Panc1 (cell line): ENCODE data around the gene COL23A1. TPM values are rescaled to one million over a fixed set of nuclear protein-coding genes. Genes with fewer than 3 reads are reported as not detected.

Experiments used
- ATAC-seq: fragments of 200-7000 bp; cut with Tn5 transposase; 2 replicates; pipeline ENCODE4 v1.9.1; 2020; ENCODE audit warnings: mild to moderate bottlenecking, moderate library complexity
- BruUV-seq: library from RNA; stranded (reverse); fragments of 400-500 nt; replicated peaks from 2 replicates; lab custom pipeline; 2021; lab: Mats Ljungman, UMichigan
- CTCF ChIA-PET: fragments of 300-600 bp; sonication (Branson Sonifier 250); formaldehyde crosslinking; loops from one replicate; lab custom pipeline; 2022; ENCODE audit warnings: antibody characterized with exemption; lab: Charles Lee
- POLR2A ChIA-PET: fragments of 300-600 bp; sonication (Branson Sonifier 250); formaldehyde crosslinking; loops from one replicate; lab custom pipeline; 2022; ENCODE audit warnings: antibody characterized with exemption; lab: Charles Lee
- DNase-seq: peaks from one replicate; pipeline ENCODE4 v3.0.0-alpha.2; 2010; ENCODE audit warnings: low read depth, low spot score
- H3K27ac ChIP-seq: 2 replicates; pipeline ENCODE4 v1.5.1; 2011; ENCODE audit warnings: mild to moderate bottlenecking, low read length, inconsistent platforms
- H3K27me3 ChIP-seq: fragments of 200-500 bp; sonication (Bioruptor generic); 2 replicates; pipeline ENCODE4 v1.6.0; 2014; ENCODE audit warnings: low read length, inconsistent platforms; ENCODE audit not compliant: control insufficient read depth, insufficient read depth
- H3K36me3 ChIP-seq: fragments of 200-500 bp; sonication (Bioruptor generic); 2 replicates; pipeline ENCODE4 v1.5.1; 2014; ENCODE audit warnings: inconsistent platforms, mild to moderate bottlenecking, low read length, moderate library complexity; ENCODE audit not compliant: control insufficient read depth, insufficient read depth
- H3K4me1 ChIP-seq: 2 replicates; pipeline ENCODE4 v1.5.1; 2011; ENCODE audit warnings: inconsistent platforms, mild to moderate bottlenecking, low read length, moderate library complexity; ENCODE audit not compliant: control insufficient read depth, insufficient read depth
- H3K4me3 ChIP-seq, 2 experiments: 2 replicates each; pipeline ENCODE4 v1.5.1; 2011 to 2012; ENCODE audit warnings: low read depth in 2 of 2, low read length in 2 of 2, mild to moderate bottlenecking in 2 of 2, inconsistent platforms in 1 of 2, moderate library complexity in 1 of 2
- H3K9me3 ChIP-seq: fragments of 200-500 bp; sonication (Bioruptor generic); 2 replicates; pipeline ENCODE4 v1.5.1; 2014; ENCODE audit warnings: low read depth, mild to moderate bottlenecking, inconsistent platforms, low read length, moderate library complexity; ENCODE audit not compliant: control insufficient read depth, insufficient read depth
- POLR2AphosphoS5 ChIP-seq: IDR thresholded peaks from 2 replicates; pipeline ENCODE4 v1.6.1; 2012; ENCODE audit warnings: mild to moderate bottlenecking, low read depth, low read length, moderate library complexity
- SIN3A ChIP-seq: IDR thresholded peaks from 2 replicates; pipeline ENCODE4 v1.6.1; 2012; ENCODE audit warnings: low read depth, mild to moderate bottlenecking, low read length, moderate library complexity, borderline replicate concordance; ENCODE audit not compliant: insufficient read depth
- TCF7L2 ChIP-seq: IDR thresholded peaks from 2 replicates; pipeline ENCODE4 v1.6.1; 2011; ENCODE audit warnings: mild to moderate bottlenecking, low read depth, low read length, inconsistent platforms
- in situ Hi-C: cut with HindIII; loops from 2 replicates; pipeline ENCODE4 v1.10.0; 2016; ENCODE audit warnings: low sequenced_read_pairs, low pct_unique_long_range_greater_than_20kb
- intact Hi-C: fragments of 100-400 bp; cut with micrococcal nuclease; formaldehyde crosslinking; loops from one replicate; pipeline ENCODE4 v1.10.0; 2022; ENCODE audit not compliant: unreplicated experiment
- total RNA-seq: library from RNA; stranded (reverse); gene quantifications from one replicate; pipeline ENCODE4 v1.2.1, GENCODE V29; 2021; ENCODE audit not compliant: unreplicated experiment
- TF ChIP-seq, protein P1 (sequence below): fragments of 450-650 bp; IDR thresholded peaks from 2 replicates; pipeline ENCODE4 v1.5.1; 2017; ENCODE audit warnings: mild to moderate bottlenecking
- TF ChIP-seq, protein P2 (sequence below), 2 experiments: IDR thresholded peaks; 2 replicates each; pipeline ENCODE4 v1.6.1; 2011 to 2012; ENCODE audit warnings: low read depth in 2 of 2, control low read depth in 1 of 2, low read length in 1 of 2, mild to moderate bottlenecking in 1 of 2, moderate library complexity in 1 of 2; ENCODE audit not compliant: insufficient read depth in 1 of 2

Gene COL23A1
- total RNA-seq, 1 experiment from 2014 or later: 0.05 TPM

DNA sequence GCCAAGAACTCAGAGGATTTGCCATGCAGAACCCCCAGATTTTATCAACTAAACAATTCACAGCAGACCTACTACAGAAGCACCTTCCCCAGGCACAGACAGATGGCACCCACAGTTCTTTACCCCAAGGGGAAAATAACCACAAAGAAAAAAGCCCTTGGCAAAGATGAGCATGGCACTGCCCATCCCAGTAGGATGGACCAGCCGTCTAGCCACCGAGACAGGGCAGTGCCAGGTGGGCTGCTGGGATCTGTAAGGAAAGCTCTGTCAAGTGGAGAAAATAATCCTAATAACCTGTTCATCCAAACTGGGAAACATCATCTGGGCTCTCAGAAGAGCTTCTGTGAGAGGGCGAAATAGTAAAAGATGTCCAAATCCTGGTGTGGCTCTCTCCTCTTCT, 130.0 kb downstream of the COL23A1 start:
- in situ Hi-C loops (no loop called here), intact Hi-C loops (no loop called here)
- no peak overlapping the region for H3K4me3 ChIP-seq
- H3K27ac ChIP-seq: no peak overlapping the region
- no peaks in the 10 kb centered on the region for H3K27me3 ChIP-seq
- BruUV-seq: no TSS peak
- ChIA-PET POLR2A (no interaction called here), CTCF (interaction anchor here (1.4 to 1.9 kb wide), 2 partner anchors 10 to 12 kb away, joined by 6 read pairs; no protein-coding TSS in a partner anchor)
- ATAC-seq: no peak
- TF ChIP-seq, protein P1, sequence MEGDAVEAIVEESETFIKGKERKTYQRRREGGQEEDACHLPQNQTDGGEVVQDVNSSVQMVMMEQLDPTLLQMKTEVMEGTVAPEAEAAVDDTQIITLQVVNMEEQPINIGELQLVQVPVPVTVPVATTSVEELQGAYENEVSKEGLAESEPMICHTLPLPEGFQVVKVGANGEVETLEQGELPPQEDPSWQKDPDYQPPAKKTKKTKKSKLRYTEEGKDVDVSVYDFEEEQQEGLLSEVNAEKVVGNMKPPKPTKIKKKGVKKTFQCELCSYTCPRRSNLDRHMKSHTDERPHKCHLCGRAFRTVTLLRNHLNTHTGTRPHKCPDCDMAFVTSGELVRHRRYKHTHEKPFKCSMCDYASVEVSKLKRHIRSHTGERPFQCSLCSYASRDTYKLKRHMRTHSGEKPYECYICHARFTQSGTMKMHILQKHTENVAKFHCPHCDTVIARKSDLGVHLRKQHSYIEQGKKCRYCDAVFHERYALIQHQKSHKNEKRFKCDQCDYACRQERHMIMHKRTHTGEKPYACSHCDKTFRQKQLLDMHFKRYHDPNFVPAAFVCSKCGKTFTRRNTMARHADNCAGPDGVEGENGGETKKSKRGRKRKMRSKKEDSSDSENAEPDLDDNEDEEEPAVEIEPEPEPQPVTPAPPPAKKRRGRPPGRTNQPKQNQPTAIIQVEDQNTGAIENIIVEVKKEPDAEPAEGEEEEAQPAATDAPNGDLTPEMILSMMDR: no peak
- TF ChIP-seq TCF7L2 (no peak), SIN3A (no peak), POLR2AphosphoS5 (no peak)
- TF ChIP-seq, protein P2, sequence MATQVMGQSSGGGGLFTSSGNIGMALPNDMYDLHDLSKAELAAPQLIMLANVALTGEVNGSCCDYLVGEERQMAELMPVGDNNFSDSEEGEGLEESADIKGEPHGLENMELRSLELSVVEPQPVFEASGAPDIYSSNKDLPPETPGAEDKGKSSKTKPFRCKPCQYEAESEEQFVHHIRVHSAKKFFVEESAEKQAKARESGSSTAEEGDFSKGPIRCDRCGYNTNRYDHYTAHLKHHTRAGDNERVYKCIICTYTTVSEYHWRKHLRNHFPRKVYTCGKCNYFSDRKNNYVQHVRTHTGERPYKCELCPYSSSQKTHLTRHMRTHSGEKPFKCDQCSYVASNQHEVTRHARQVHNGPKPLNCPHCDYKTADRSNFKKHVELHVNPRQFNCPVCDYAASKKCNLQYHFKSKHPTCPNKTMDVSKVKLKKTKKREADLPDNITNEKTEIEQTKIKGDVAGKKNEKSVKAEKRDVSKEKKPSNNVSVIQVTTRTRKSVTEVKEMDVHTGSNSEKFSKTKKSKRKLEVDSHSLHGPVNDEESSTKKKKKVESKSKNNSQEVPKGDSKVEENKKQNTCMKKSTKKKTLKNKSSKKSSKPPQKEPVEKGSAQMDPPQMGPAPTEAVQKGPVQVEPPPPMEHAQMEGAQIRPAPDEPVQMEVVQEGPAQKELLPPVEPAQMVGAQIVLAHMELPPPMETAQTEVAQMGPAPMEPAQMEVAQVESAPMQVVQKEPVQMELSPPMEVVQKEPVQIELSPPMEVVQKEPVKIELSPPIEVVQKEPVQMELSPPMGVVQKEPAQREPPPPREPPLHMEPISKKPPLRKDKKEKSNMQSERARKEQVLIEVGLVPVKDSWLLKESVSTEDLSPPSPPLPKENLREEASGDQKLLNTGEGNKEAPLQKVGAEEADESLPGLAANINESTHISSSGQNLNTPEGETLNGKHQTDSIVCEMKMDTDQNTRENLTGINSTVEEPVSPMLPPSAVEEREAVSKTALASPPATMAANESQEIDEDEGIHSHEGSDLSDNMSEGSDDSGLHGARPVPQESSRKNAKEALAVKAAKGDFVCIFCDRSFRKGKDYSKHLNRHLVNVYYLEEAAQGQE (IDR thresholded peaks at IDR 0.05; ENCODE audit: insufficient read depth in 1 of 2, low read depth in 2 of 2, low read length in 1 of 2): no peak
- no peaks in the 10 kb centered on the region for H3K4me1 ChIP-seq
- no peaks in the 10 kb centered on the region; the same call in 1 of the 2 replicates for H3K36me3 ChIP-seq
- no peaks in the 10 kb centered on the region for H3K9me3 ChIP-seq
- no peak for DNase-seq

DNA sequence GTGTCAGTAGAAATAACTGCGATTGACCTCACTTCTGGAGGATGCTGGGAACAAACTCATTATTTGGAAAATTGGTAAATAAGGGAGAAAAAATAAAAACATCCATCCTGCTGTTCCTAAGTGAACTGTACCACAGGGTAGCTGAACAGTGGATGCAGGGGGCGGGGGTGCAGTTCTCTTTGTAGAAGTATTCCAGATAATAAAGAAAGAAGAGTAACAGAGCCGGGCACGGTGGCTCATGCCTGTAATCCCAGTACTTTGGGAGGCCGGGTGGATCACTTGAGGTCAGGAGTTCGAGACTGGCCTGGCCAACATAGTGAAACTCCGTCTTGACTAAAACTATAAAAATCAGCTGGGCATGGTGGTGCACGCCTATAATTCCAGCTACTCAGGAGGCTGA, 132.1 kb downstream of the COL23A1 start:
- Histone ChIP-seq H3K4me1 (no peaks in the 10 kb centered on the region; the same call in 1 of the 2 replicates), H3K9me3 (no peaks in the 10 kb centered on the region), H3K4me3 (no peak overlapping the region), H3K27me3 (no peaks in the 10 kb centered on the region), H3K27ac (no peak overlapping the region), H3K36me3 (no peaks in the 10 kb centered on the region; the same call in 1 of the 2 replicates)
- ATAC-seq (no peak), DNase-seq (no peak)
- no TSS peak for BruUV-seq
- TF ChIP-seq, protein P1: no peak
- TF ChIP-seq, protein P2 (IDR thresholded peaks at IDR 0.05; ENCODE audit: insufficient read depth in 1 of 2, low read depth in 2 of 2, low read length in 1 of 2): no peak
- TF ChIP-seq POLR2AphosphoS5 (no peak), SIN3A (no peak), TCF7L2 (no peak)
- in situ Hi-C loops (no loop called here), intact Hi-C loops (loop anchor here (10.0 kb wide), 1 partner anchor 173 kb away; no protein-coding TSS in a partner anchor)
- CTCF ChIA-PET: no interaction called here
- POLR2A ChIA-PET: no interaction called here
